NCI-H345 treated with DMSO at 0.1 percent for 48 hours (cell line): ENCODE data around the gene FHL3.

Source experiments
- DNase-seq: peaks from one replicate; lab custom pipeline; 2025; ENCODE audit not compliant: unreplicated experiment; lab: John Stamatoyannopoulos, UW

Gene FHL3

DNA sequence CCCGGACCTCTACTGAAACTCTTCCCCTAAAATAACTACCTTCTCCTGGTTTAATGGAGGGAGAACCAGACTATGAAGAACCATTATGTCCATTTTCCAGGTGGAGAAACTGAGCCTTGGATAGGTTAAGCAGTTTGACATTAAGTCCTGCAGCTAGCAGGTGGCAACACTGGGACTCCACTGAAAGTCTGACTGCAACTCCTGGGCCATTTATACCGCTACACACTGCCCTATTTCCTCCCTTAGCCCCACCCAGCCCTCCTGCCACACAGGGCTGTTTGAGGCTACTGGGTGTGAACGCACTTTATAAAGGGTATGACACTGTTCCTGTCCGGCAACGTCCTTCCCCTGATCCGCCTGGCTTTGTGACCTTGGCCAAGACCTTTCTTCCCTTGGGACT, 58.0 kb downstream of the FHL3 start:
- DNase-seq: no peak
